Spleen (tissue), 7 donors: ENCODE results near the gene HMGB3.

Experiments used
- CTCF ChIP-seq, 11 experiments: fragments of 200-600 bp in 7 of 11; fragments of 450-650 bp in 4 of 11; sonication (generic) in 4 of 11; IDR thresholded peaks in 8 of 11; conservative IDR thresholded peaks in 3 of 11; 1 replicate in 7 of 11; 2 replicates in 4 of 11; pipeline versions ENCODE4 v1.4.0 to v1.8.0; 2016 to 2021; ENCODE audit warnings: antibody characterized with exemption in 11 of 11, inconsistent platforms in 4 of 11, mild to moderate bottlenecking in 1 of 11
- POLR2A ChIP-seq, 3 donors: fragments of 450-650 bp; IDR thresholded peaks; one replicate each; pipeline ENCODE4 v1.5.1; 2017; ENCODE audit warnings: antibody characterized with exemption in 3 of 3, mild to moderate bottlenecking in 1 of 3
- POLR2AphosphoS5 ChIP-seq, 3 donors: sonication (generic); formaldehyde crosslinking; IDR thresholded peaks; one replicate each; pipeline ENCODE4 v1.5.1; 2017; ENCODE audit warnings: antibody characterized with exemption in 3 of 3
- donor health status: DM: no; HTN: no; CAD: no; lungs with moderate emphysema.
- donor health status: DM: no; HTN: no; CAD: no.
- donor health status: DM: no; HTN: no; CAD: no.

GRCh38 chrX:150989420-150989819 lies 6.3 kb downstream of the HMGB3 start:
- TF ChIP-seq CTCF (IDR thresholded peaks at IDR 0.05 in 8 of 11, conservative IDR thresholded peaks at IDR 0.05 in 3 of 11): no peak
- TF ChIP-seq POLR2A (IDR thresholded peaks at IDR 0.05): no peak
- no peak for TF ChIP-seq POLR2AphosphoS5 (IDR thresholded peaks at IDR 0.05)
